Adrenal gland (tissue), 12 donors: ENCODE measurements around the gene ZNF222. TPM values are rescaled to one million over a fixed set of nuclear protein-coding genes. Genes with fewer than 3 reads are reported as not detected.
A peak's percentile ranks its signal among the peaks of the same experiment; 100 is the strongest.

Experiments
- DNase-seq, 7 donors: peaks; one replicate each; pipeline ENCODE4 v3.0.0-alpha.2; 2019 to 2020
- H3K27ac ChIP-seq, 5 donors: fragments of 200-600 bp; sonication (generic) in 4 of 5; 1 replicate in 3 of 5; 2 replicates in 2 of 5; pipeline versions ENCODE4 v1.5.1 to v1.8.0; 2016 to 2020; ENCODE audit warnings: mild to moderate bottlenecking in 1 of 5
- H3K27me3 ChIP-seq: fragments of 200-600 bp; 2 replicates; pipeline ENCODE4 v1.8.0; 2021
- H3K36me3 ChIP-seq, 2 donors: fragments of 200-600 bp; replicated peaks in 1 of 2; 1 replicate in 1 of 2; 2 replicates in 1 of 2; pipeline versions ENCODE4 v1.5.1 to v1.8.0; 2018 to 2022
- H3K4me1 ChIP-seq, 2 donors: fragments of 200-600 bp; replicated peaks in 1 of 2; 1 replicate in 1 of 2; 2 replicates in 1 of 2; pipeline versions ENCODE4 v1.5.1 to v1.8.0; 2018 to 2021
- H3K4me3 ChIP-seq, 4 donors: fragments of 200-600 bp; sonication (generic) in 3 of 4; one replicate each; pipeline ENCODE4 v1.5.1; 2016 to 2018
- H3K9me3 ChIP-seq, 3 donors: fragments of 200-600 bp; sonication (generic) in 1 of 3; replicated peaks in 1 of 3; 1 replicate in 2 of 3; 2 replicates in 1 of 3; pipeline versions ENCODE4 v1.5.1 to v1.8.0; 2016 to 2021
- POLR2A ChIP-seq, 2 donors: fragments of 450-650 bp; IDR thresholded peaks; one replicate each; pipeline ENCODE4 v1.6.1; 2017; ENCODE audit warnings: antibody characterized with exemption in 2 of 2, mild to moderate bottlenecking in 2 of 2, moderate library complexity in 1 of 2
- WGBS, 4 donors: extraction: QIAGEN DNeasy Blood & Tissue Kit in 2 of 4; methylation state at CpG; one replicate each; pipeline versions ENCODE4 v1.1.5 to v1.1.7; 2013 to 2017; 5-methylcytosine and 5-hydroxymethylcytosine counted together
- intact Hi-C, 2 donors: fragments of 100-400 bp; cut with DNase I; formaldehyde crosslinking; loops; one replicate each; pipeline versions ENCODE4 v1.14.1 to v1.15.0; 2022 to 2023
- polyA plus RNA-seq, 3 donors: library from polyadenylated mRNA; stranded (reverse); fragments of 200-250 nt in 2 of 3; fragments of 350-450 nt in 1 of 3; fragmentation: Illumina TruSeq in 1 of 3; extraction: RNeasy Lipid Tissue Mini Kit (QIAGEN cat#74804) in 1 of 3; gene quantifications; one replicate each; pipeline ENCODE4 v1.2.3, GENCODE V29; 2013 to 2014
- small RNA-seq, 2 donors: library from RNA; depleted of rRNA; stranded (forward); fragments of <200 nt; gene quantifications; one replicate each; pipeline ENCODE3, GENCODE V24; 2016
- total RNA-seq, 9 donors: library from RNA; depleted of rRNA in 4 of 9; stranded (reverse); fragments of >200 nt in 4 of 9; fragments of 120-200 nt in 1 of 9; fragmentation: NEBNext Ultra II Directional in 1 of 9; extraction: Animal tissue kit (Norgen Biotek cat#: 25700) in 1 of 9; gene quantifications; one replicate each; pipeline versions ENCODE4 v1.1.0 to v1.2.4, GENCODE V29; 2013 to 2023
- TF ChIP-seq, protein P1 (sequence below), 6 experiments: fragments of 450-650 bp in 4 of 6; fragments of 200-600 bp in 2 of 6; sonication (generic) in 1 of 6; IDR thresholded peaks; 1 replicate in 5 of 6; 2 replicates in 1 of 6; pipeline versions ENCODE4 v1.5.1 to v1.8.0; 2016 to 2021; ENCODE audit warnings: antibody characterized with exemption in 6 of 6, mild to moderate bottlenecking in 2 of 6, moderate library complexity in 1 of 6
- donor health status: healthy with polysubstance abuse.
- donor health status: Bipolar disorder and iron deficiency.
- donor health status: DM: yes; HTN: yes; CAD: no.
- donor health status: DM: no; HTN: no; CAD: no.
- donor health status: DM: no; HTN: no; CAD: no.
- donor health status: DM: yes; HTN: yes; CAD: no.

The ZNF222 gene
- total and polyA plus RNA-seq, 12 donors: 2.3 to 10.9 (median 4.5) TPM

DNA sequence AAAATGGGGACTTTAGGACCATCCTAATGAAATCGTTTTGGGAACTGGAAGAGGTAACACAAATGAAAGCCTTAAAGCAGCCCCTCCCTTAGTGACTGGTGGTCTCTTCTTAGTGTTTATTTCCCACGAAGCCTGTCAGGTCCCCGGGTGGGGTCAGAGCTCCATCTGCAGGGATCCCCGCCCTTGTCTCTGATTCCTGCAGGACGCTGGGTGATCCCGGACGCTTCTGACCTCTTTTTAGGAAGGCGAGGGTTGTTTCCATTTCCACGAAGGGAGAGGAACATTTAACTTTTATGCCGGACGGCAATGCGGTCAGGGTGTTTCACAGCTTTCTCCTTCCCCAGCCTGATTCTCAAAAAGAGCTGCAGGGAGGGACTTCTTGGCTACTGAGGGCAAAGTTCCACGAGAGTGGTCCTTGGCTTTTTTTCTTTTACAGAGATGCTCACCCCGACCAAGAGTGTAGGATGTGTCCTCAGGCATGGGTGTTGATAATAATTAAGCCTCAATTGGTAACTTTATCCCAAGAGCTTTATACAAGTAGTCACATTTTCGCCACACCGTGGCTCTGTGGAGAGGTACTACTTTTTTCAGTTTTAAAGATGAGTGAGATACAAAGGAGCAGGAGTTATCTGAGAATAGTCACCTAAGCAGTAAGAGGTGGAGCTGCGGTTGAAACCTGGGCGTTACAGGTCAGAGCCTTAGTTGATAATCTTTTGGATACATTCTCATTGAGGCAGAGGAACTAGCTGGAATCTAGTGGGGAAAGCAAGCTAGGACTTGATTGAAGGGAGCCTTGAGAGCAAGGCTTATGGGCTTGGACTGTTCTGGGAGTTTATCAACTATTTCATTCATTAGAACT is 47.6 kb downstream of the ZNF222 start:
- Histone ChIP-seq H3K27me3 (no peaks in the 10 kb centered on the region), H3K27ac (no peak overlapping the region), H3K4me1 (peaks cover 0 to 7% of the 10 kb centered on the region in 2 donors), H3K4me3 (peak overlapping the region in 3 of 4 donors; percentile 10 to 72 (median 72)), H3K36me3 (peaks cover 0 to 7% of the 10 kb centered on the region in 2 donors), H3K9me3 (no peaks in the 10 kb centered on the region)
- DNase-seq: no peak
- no peak for TF ChIP-seq POLR2A (IDR thresholded peaks at IDR 0.05)
- TF ChIP-seq, protein P1, sequence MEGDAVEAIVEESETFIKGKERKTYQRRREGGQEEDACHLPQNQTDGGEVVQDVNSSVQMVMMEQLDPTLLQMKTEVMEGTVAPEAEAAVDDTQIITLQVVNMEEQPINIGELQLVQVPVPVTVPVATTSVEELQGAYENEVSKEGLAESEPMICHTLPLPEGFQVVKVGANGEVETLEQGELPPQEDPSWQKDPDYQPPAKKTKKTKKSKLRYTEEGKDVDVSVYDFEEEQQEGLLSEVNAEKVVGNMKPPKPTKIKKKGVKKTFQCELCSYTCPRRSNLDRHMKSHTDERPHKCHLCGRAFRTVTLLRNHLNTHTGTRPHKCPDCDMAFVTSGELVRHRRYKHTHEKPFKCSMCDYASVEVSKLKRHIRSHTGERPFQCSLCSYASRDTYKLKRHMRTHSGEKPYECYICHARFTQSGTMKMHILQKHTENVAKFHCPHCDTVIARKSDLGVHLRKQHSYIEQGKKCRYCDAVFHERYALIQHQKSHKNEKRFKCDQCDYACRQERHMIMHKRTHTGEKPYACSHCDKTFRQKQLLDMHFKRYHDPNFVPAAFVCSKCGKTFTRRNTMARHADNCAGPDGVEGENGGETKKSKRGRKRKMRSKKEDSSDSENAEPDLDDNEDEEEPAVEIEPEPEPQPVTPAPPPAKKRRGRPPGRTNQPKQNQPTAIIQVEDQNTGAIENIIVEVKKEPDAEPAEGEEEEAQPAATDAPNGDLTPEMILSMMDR (IDR thresholded peaks at IDR 0.05): no peak
- 19 to 26% (median 22%) methylated on average over 16 to 18 of the region's 18 CpGs for WGBS, 4 donors
- intact Hi-C loops: no loop called here

DNA sequence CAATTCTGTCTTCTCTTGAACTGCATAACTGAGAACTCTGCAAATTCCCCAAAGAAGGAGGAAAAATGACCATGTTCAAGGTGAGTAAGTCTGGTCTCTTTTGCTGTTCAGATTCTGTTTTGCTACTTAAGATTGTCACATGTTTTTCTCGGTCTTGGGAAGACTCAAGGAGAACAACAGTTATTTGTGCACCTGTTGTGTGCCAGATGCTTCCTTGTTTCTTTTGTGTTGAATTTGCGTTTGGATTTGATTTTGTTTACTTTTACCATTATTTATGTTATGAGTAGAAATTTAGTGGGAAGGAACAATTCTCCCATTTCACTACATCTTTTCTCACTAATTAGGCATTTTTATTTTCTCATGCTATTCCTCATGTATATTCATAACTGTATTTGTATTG is 51.1 kb downstream of the ZNF222 start:
- H3K27me3 ChIP-seq: no peaks in the 10 kb centered on the region
- intact Hi-C loops: no loop called here
- no peak for DNase-seq
- peaks cover 0 to 15% of the 10 kb centered on the region in 2 donors for H3K36me3 ChIP-seq
- no peak overlapping the region for H3K27ac ChIP-seq
- H3K4me1 ChIP-seq: peaks cover 0 to 7% of the 10 kb centered on the region in 2 donors
- WGBS, 4 donors: 89 to 96% (median 91%) methylated on average over 2 of the region's 2 CpGs
- TF ChIP-seq, protein P1 (IDR thresholded peaks at IDR 0.05): no peak
- TF ChIP-seq POLR2A (IDR thresholded peaks at IDR 0.05): no peak
- H3K9me3 ChIP-seq: no peaks in the 10 kb centered on the region
- H3K4me3 ChIP-seq: no peak overlapping the region

Small RNAs within 50 kb of the gene (small RNA-seq; reads per million reads assigned to genes)
- 0 reads per million in 2 donors for gene AC006213.5

Other genes with a start within 250 kb of the ZNF222 start
- gene KCNN4, start 244.4 kb upstream of the ZNF222 start, total RNA-seq: 1 to 10 TPM in 3 of 9 donors, under 1 TPM in 6; 0.22 to 2.9 (median 0.52) TPM
- 10 to 100 TPM in 1 of 3 donors, 1 to 10 TPM in 1, under 1 TPM in 1; 0.48 to 13.0 (median 3.2) TPM for gene KCNN4, start 244.4 kb upstream of the ZNF222 start, polyA plus RNA-seq
- gene LYPD5, start 222.9 kb upstream of the ZNF222 start, total RNA-seq: 1 to 10 TPM in 5 of 9 donors, under 1 TPM in 3, not detected in 1; 0.35 to 3.0 (median 1.2) TPM
- gene LYPD5, start 222.9 kb upstream of the ZNF222 start, polyA plus RNA-seq: under 1 TPM; 0.32 to 0.55 (median 0.40) TPM
- gene ZNF283, start 198.1 kb upstream of the ZNF222 start, total RNA-seq: 10 to 100 TPM in 4 of 9 donors, 1 to 10 TPM in 5; 2.8 to 24.1 (median 8.2) TPM
- gene ZNF283, start 198.1 kb upstream of the ZNF222 start, polyA plus RNA-seq: 1 to 10 TPM; 2.4 to 5.5 (median 5.0) TPM
- 1 to 10 TPM in 7 of 9 donors, under 1 TPM in 1, not detected in 1; 0.55 to 6.5 (median 2.3) TPM for gene ZNF404, start 141.4 kb upstream of the ZNF222 start, total RNA-seq
- gene ZNF404, start 141.4 kb upstream of the ZNF222 start, polyA plus RNA-seq: 10 to 100 TPM in 1 of 3 donors, 1 to 10 TPM in 2; 2.1 to 31.4 (median 7.0) TPM
- 10 to 100 TPM; 12.7 to 22.4 (median 17.0) TPM for gene ZNF45, start 90.1 kb upstream of the ZNF222 start, total RNA-seq
- gene ZNF45, start 90.1 kb upstream of the ZNF222 start, polyA plus RNA-seq: 10 to 100 TPM in 1 of 3 donors, 1 to 10 TPM in 2; 5.8 to 16.0 (median 6.5) TPM
- 10 to 100 TPM in 4 of 9 donors, 1 to 10 TPM in 5; 3.8 to 12.8 (median 9.2) TPM for gene ZNF221, start 74.2 kb upstream of the ZNF222 start, total RNA-seq
- gene ZNF221, start 74.2 kb upstream of the ZNF222 start, polyA plus RNA-seq: 1 to 10 TPM; 2.6 to 4.0 (median 3.1) TPM
- 10 to 100 TPM in 4 of 9 donors, 1 to 10 TPM in 5; 2.6 to 18.8 (median 9.9) TPM for gene ZNF155, start 41.2 kb upstream of the ZNF222 start, total RNA-seq
- gene ZNF155, start 41.2 kb upstream of the ZNF222 start, polyA plus RNA-seq: 10 to 100 TPM; 10.9 to 13.0 (median 12.0) TPM
- gene ZNF230, start 22.4 kb upstream of the ZNF222 start, total RNA-seq: 1 to 10 TPM; 1.4 to 6.1 (median 4.5) TPM
- gene ZNF230, start 22.4 kb upstream of the ZNF222 start, polyA plus RNA-seq: 1 to 10 TPM; 3.0 to 3.5 (median 3.2) TPM
- gene ZNF223, start 26.7 kb downstream of the ZNF222 start, total RNA-seq: 10 to 100 TPM in 1 of 9 donors, 1 to 10 TPM in 8; 1.6 to 12.5 (median 6.2) TPM
- gene ZNF223, start 26.7 kb downstream of the ZNF222 start, polyA plus RNA-seq: 1 to 10 TPM; 4.9 to 6.6 (median 4.9) TPM
- gene ZNF284, start 46.8 kb downstream of the ZNF222 start, total RNA-seq: 1 to 10 TPM; 1.8 to 4.3 (median 2.9) TPM
- 1 to 10 TPM; 1.1 to 2.7 (median 2.0) TPM for gene ZNF284, start 46.8 kb downstream of the ZNF222 start, polyA plus RNA-seq
- gene ZNF224, start 69.0 kb downstream of the ZNF222 start, total RNA-seq: 10 to 100 TPM; 14.6 to 35.1 (median 29.8) TPM
- gene ZNF224, start 69.0 kb downstream of the ZNF222 start, polyA plus RNA-seq: 10 to 100 TPM; 14.5 to 44.6 (median 30.8) TPM
- 10 to 100 TPM in 1 of 9 donors, 1 to 10 TPM in 8; 3.3 to 10.3 (median 7.5) TPM for gene ZNF225, start 88.0 kb downstream of the ZNF222 start, total RNA-seq
- 1 to 10 TPM; 2.5 to 5.3 (median 3.0) TPM for gene ZNF225, start 88.0 kb downstream of the ZNF222 start, polyA plus RNA-seq
- gene ZNF234, start 116.2 kb downstream of the ZNF222 start, total RNA-seq: 10 to 100 TPM in 8 of 9 donors, 1 to 10 TPM in 1; 5.9 to 19.4 (median 13.6) TPM
- 10 to 100 TPM in 1 of 3 donors, 1 to 10 TPM in 2; 2.4 to 11.0 (median 5.1) TPM for gene ZNF234, start 116.2 kb downstream of the ZNF222 start, polyA plus RNA-seq
- 10 to 100 TPM; 18.9 to 97.7 (median 47.0) TPM for gene ZNF226, start 139.7 kb downstream of the ZNF222 start, total RNA-seq
- 10 to 100 TPM; 21.9 to 70.2 (median 32.1) TPM for gene ZNF226, start 139.7 kb downstream of the ZNF222 start, polyA plus RNA-seq
- gene ZNF227, start 187.2 kb downstream of the ZNF222 start, total RNA-seq: 10 to 100 TPM in 7 of 9 donors, 1 to 10 TPM in 2; 4.7 to 33.2 (median 19.8) TPM
- gene ZNF227, start 187.2 kb downstream of the ZNF222 start, polyA plus RNA-seq: 10 to 100 TPM in 1 of 3 donors, 1 to 10 TPM in 2; 4.7 to 15.5 (median 5.2) TPM
- 1 to 10 TPM in 6 of 9 donors, under 1 TPM in 3; 0.69 to 9.1 (median 1.8) TPM for gene ZNF233, start 234.5 kb downstream of the ZNF222 start, total RNA-seq
- gene ZNF233, start 234.5 kb downstream of the ZNF222 start, polyA plus RNA-seq: 1 to 10 TPM in 2 of 3 donors, under 1 TPM in 1; 0.57 to 3.3 (median 2.1) TPM